Measurements from ENCODE around the gene FRMD1. TPM values are rescaled to one million over a fixed set of nuclear protein-coding genes. Genes with fewer than 3 reads are reported as not detected.

The FRMD1 gene
- total RNA-seq, 1 donor from 2014 or later, result not detected

DNA sequence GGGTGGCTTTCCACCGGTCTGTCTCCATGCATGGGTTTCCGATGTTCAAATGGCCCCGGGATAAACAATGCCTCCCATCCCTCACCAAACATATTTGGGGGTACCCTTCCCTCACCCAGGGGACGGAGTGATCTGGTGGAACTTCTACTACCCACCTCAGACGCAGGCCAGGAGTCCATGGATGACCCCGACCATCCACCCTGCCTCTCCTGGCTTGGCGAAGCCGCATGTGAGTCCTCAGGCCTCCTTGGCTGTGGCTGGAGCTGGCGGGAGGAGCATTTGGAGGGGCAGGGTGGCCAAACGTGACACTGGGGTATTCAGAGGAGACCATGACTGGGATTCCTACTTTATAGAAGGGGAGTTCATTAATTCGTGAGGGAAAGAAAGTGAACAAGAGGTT is 45.9 kb upstream of the FRMD1 start:
- POLR2A ChIA-PET, result no interaction called here
- Mint-ChIP-seq H3K4me3 (no peak overlapping the region), H3K27me3 (no peaks in the 10 kb centered on the region), H3K27ac (no peak overlapping the region), H3K36me3 (ENCODE audit: low read depth) (no peaks in the 10 kb centered on the region), H3K4me1 (no peaks in the 10 kb centered on the region), H3K9me3 (no peaks in the 10 kb centered on the region)
- intact Hi-C loops (cut with micrococcal nuclease), result no loop called here
- DNase-seq, result no peak
- no peak for ATAC-seq (ENCODE audit: low read depth)
- no peak for TF ChIP-seq CTCF (IDR thresholded peaks at IDR 0.05)
- CTCF ChIA-PET, result no interaction called here

- intact Hi-C loops (cut with micrococcal nuclease), result no loop called here
- no peak overlapping the region for H3K27ac Mint-ChIP-seq
- no peak overlapping the region for H3K4me3 Mint-ChIP-seq
- no peak for TF ChIP-seq CTCF (IDR thresholded peaks at IDR 0.05)
- CTCF ChIA-PET, result no interaction called here
- POLR2A ChIA-PET, result no interaction called here
- DNase-seq (no peak), ATAC-seq (ENCODE audit: low read depth) (no peak)
- H3K9me3 Mint-ChIP-seq, result no peaks in the 10 kb centered on the region
- H3K36me3 Mint-ChIP-seq (ENCODE audit: low read depth), result no peaks in the 10 kb centered on the region
- H3K27me3 Mint-ChIP-seq, result no peaks in the 10 kb centered on the region
- H3K4me1 Mint-ChIP-seq, result no peaks in the 10 kb centered on the region
These were observed 45.1 kb upstream of the FRMD1 start for GRCh38 chr6:168124158-168124557.

GRCh38 chr6:168123165-168123911 is 44.3 kb upstream of the FRMD1 start:
- ChIA-PET CTCF (no interaction called here), POLR2A (no interaction called here)
- no peaks in the 10 kb centered on the region for H3K4me1 Mint-ChIP-seq
- H3K36me3 Mint-ChIP-seq (ENCODE audit: low read depth), result no peaks in the 10 kb centered on the region
- ATAC-seq (ENCODE audit: low read depth) (no peak), DNase-seq (no peak)
- H3K4me3 Mint-ChIP-seq, result no peak overlapping the region
- no peaks in the 10 kb centered on the region for H3K27me3 Mint-ChIP-seq
- no peak overlapping the region for H3K27ac Mint-ChIP-seq
- intact Hi-C loops (cut with micrococcal nuclease), result no loop called here
- no peak for TF ChIP-seq CTCF (IDR thresholded peaks at IDR 0.05)
- H3K9me3 Mint-ChIP-seq, result no peaks in the 10 kb centered on the region

DNA sequence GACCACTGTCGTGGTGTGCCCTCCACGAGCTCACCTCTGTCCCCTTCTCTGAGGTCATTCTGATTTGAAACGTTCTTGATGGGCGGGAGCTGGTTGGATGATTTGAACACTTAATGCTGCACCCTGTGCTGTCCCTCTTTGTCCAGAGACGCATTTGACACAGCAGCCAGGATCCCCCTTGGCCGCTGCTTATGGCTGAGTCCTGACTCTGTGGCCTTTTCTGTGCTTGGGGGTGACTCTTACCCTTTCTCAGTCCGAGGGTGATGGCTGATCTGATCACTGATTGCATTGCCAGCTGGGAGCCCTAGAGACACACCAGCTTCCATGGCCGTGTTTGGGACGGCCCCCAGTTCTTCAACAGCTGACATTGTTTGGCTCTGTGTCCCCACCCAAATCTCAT is 43.5 kb upstream of the FRMD1 start:
- no peaks in the 10 kb centered on the region for H3K27me3 Mint-ChIP-seq
- no peaks in the 10 kb centered on the region for H3K4me1 Mint-ChIP-seq
- H3K36me3 Mint-ChIP-seq (ENCODE audit: low read depth), result no peaks in the 10 kb centered on the region
- ChIA-PET POLR2A (no interaction called here), CTCF (no interaction called here)
- TF ChIP-seq CTCF (IDR thresholded peaks at IDR 0.05), result no peak
- ATAC-seq (ENCODE audit: low read depth), result no peak
- DNase-seq, result peak; percentile 4
- intact Hi-C loops (cut with micrococcal nuclease), result no loop called here
- H3K9me3 Mint-ChIP-seq, result no peaks in the 10 kb centered on the region
- no peak overlapping the region for H3K27ac Mint-ChIP-seq
- no peak overlapping the region for H3K4me3 Mint-ChIP-seq

DNA sequence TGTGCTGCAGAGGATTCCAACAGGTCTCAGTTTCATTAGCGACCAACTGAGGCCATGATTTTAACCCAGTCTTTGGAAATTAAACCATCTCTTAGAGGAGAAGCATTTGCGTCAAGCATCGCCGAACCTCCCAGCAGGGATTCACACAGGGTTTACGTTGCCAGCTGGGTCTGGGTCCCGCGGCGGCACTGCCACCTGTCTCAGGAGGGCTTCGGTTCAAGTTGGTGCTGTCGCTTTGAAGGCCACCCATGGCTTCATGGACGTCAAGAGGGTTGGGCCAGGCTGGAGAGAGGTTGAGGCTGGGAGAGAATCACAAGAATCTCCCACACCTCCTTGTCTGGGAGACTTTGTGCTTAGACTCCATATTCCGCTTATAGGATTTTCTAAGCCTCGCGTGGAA is 43.0 kb upstream of the FRMD1 start:
- Mint-ChIP-seq H3K4me1 (no peaks in the 10 kb centered on the region), H3K27ac (no peak overlapping the region), H3K27me3 (no peaks in the 10 kb centered on the region), H3K4me3 (no peak overlapping the region), H3K9me3 (no peaks in the 10 kb centered on the region), H3K36me3 (ENCODE audit: low read depth) (no peaks in the 10 kb centered on the region)
- TF ChIP-seq CTCF (IDR thresholded peaks at IDR 0.05), result no peak
- ATAC-seq (ENCODE audit: low read depth) (no peak), DNase-seq (peak; percentile 7)
- ChIA-PET CTCF (no interaction called here), POLR2A (no interaction called here)
- intact Hi-C loops (cut with micrococcal nuclease), result no loop called here

Data from activated B cell treated with CpG ODN at 0.5 μM for 24 hours (primary cell).